Loucy (cell line): ENCODE measurements around the gene ZFTA.

Experiments
- CTCF ChIP-seq: fragments of 200-600 bp; sonication (generic); conservative IDR thresholded peaks from 2 replicates; pipeline ENCODE4 v1.5.1; 2014; ENCODE audit warnings: mild to moderate bottlenecking, antibody characterized with exemption, low read length
- EZH2phosphoT487 ChIP-seq: fragments of 200-600 bp; IDR thresholded peaks from 2 replicates; pipeline ENCODE4 v1.6.1; 2018; ENCODE audit warnings: antibody characterized with exemption, mild to moderate bottlenecking, moderate library complexity, borderline replicate concordance

GRCh38 chr11:63817758-63818498 is 49.4 kb upstream of the ZFTA start:
- TF ChIP-seq CTCF (no peak), EZH2phosphoT487 (no peak)
